CD4-positive, alpha-beta T cell (primary cell): ENCODE data around the gene DENND5B. TPM values are rescaled to one million over a fixed set of nuclear protein-coding genes. Genes with fewer than 3 reads are reported as not detected.

Experiments used
- ATAC-seq: fragments of 200-7000 bp; cut with Tn5 transposase; one replicate; pipeline ENCODE4 v1.10.0; 2022; ENCODE audit warnings: mild to moderate bottlenecking; ENCODE audit not compliant: poor library complexity
- CTCF ChIA-PET: fragments of 350-600 bp; sonication (Branson Sonifier 250); formaldehyde crosslinking; loops from one replicate; lab custom pipeline; 2021; ENCODE audit warnings: antibody characterized with exemption, inconsistent platforms; lab: Charles Lee
- POLR2A ChIA-PET: fragments of 350-600 bp; sonication (Branson Sonifier 250); formaldehyde crosslinking; loops from one replicate; lab custom pipeline; 2021; ENCODE audit warnings: antibody characterized with exemption, inconsistent platforms; lab: Charles Lee
- DNase-seq, 14 experiments: peaks; one replicate each; pipeline ENCODE4 v3.0.0-alpha.2; 2013 to 2020; ENCODE audit warnings: mixed read lengths in 2 of 14
- H3K27ac ChIP-seq, 2 donors: one replicate each; pipeline versions ENCODE4 v1.5.1 to v1.7.0; 2013; ENCODE audit warnings: low read length in 2 of 2, low read depth in 1 of 2, mild to moderate bottlenecking in 1 of 2
- H3K27me3 ChIP-seq, 2 experiments: 1 replicate in 1 of 2; 2 replicates in 1 of 2; pipeline versions ENCODE4 v1.6.1 to v1.7.0; 2013; ENCODE audit warnings: low read length in 2 of 2, control low read depth in 1 of 2, mild to moderate bottlenecking in 1 of 2, moderate library complexity in 1 of 2; ENCODE audit not compliant: insufficient read depth in 2 of 2, control insufficient read depth in 1 of 2
- H3K36me3 ChIP-seq: one replicate; pipeline ENCODE4 v1.6.1; 2013; ENCODE audit warnings: low read length, control low read depth; ENCODE audit not compliant: insufficient read depth
- H3K4me1 ChIP-seq: one replicate; pipeline ENCODE4 v1.6.1; 2013; ENCODE audit warnings: low read length, control low read depth; ENCODE audit not compliant: insufficient read depth
- H3K4me3 ChIP-seq: one replicate; pipeline ENCODE4 v1.5.1; 2013; ENCODE audit warnings: mild to moderate bottlenecking, low read length, moderate library complexity
- H3K9me3 ChIP-seq, 2 experiments: 1 replicate in 1 of 2; 2 replicates in 1 of 2; pipeline versions ENCODE4 v1.6.1 to v1.7.0; 2013; ENCODE audit warnings: low read length in 2 of 2, mild to moderate bottlenecking in 2 of 2, control low read depth in 1 of 2, moderate library complexity in 1 of 2; ENCODE audit not compliant: control insufficient read depth in 1 of 2, insufficient read depth in 1 of 2
- H3K27ac Mint-ChIP-seq: one replicate; pipeline ENCODE4 v1.8.0; 2020; ENCODE audit warnings: mixed read lengths
- H3K27me3 Mint-ChIP-seq: one replicate; pipeline ENCODE4 v1.8.0; 2021; ENCODE audit warnings: mixed read lengths
- H3K36me3 Mint-ChIP-seq: one replicate; pipeline ENCODE4 v1.8.0; 2021; ENCODE audit warnings: low read depth, mixed read lengths
- H3K4me1 Mint-ChIP-seq: one replicate; pipeline ENCODE4 v1.8.0; 2021; ENCODE audit warnings: low read depth, mixed read lengths
- H3K4me3 Mint-ChIP-seq: one replicate; pipeline ENCODE4 v1.8.0; 2020; ENCODE audit warnings: mild to moderate bottlenecking, mixed read lengths
- H3K9me3 Mint-ChIP-seq: one replicate; pipeline ENCODE4 v1.8.0; 2020; ENCODE audit warnings: mixed read lengths
- intact Hi-C, 2 experiments: fragments of 100-400 bp; cut with DNase I in 1 of 2; cut with micrococcal nuclease in 1 of 2; formaldehyde crosslinking; loops; one replicate each; pipeline versions ENCODE4 v1.15.1 to v1.9.0; 2023 to 2025; cut with DNase I, micrococcal nuclease
- total RNA-seq, 174 experiments: library from RNA in 2 of 174; stranded (reverse) in 2 of 174; gene quantifications; one replicate each; pipeline ENCODE4 v1.2.3 and lab custom pipeline; 2021 to 2026
- TF ChIP-seq, protein P1 (sequence below): fragments of 200-600 bp; IDR thresholded peaks from one replicate; pipeline ENCODE4 v1.8.0; 2022; ENCODE audit warnings: antibody characterized with exemption, mild to moderate bottlenecking

Gene DENND5B
- total RNA-seq, 2 experiments from 2014 or later, result 0.22 to 0.25 TPM

DNA sequence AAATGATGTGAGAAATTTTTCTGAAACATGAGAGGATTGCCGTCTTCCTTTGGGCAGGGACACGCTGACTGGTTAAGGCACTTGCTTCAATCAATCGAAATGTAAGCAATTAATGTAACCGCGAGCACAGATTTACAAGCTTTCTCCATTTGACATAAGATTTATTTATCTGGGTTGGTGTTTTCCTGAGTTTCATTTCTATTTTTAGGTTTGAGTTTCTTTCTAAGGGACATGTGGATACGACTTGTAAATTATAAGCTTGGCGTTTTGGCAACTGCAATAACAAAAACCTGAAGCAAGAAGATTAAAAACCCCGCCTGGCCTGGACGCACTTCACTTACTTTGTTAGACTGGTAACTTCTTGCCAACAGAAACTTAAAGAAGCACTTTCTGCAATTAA is 244.7 kb downstream of the DENND5B start:
- intact Hi-C loops, result no loop called here
- no peaks in the 10 kb centered on the region for H3K36me3 ChIP-seq

DNA sequence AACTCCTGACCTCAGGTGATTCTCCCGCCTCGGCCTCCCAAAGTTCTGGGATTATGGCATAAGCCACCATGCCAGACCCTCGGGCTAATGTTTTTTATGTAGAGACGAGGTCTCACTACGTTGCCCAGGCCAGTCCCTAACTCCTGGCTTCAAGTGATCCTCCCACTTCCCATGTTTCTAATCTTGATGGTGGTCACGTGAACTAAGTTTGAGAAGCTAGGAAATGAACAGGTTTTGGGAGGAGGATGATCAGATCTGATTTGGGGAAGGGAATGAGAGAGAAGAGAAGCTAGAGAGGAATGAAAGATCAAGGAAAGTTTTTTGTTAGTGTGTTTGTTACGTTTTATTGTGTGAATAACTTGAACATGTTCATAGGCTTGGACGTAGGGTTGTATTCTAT is 247.8 kb downstream of the DENND5B start:
- Mint-ChIP-seq H3K4me1 (no peaks in the 10 kb centered on the region), H3K4me3 (no peak overlapping the region), H3K27me3 (no peaks in the 10 kb centered on the region), H3K27ac (no peak overlapping the region), H3K9me3 (no peaks in the 10 kb centered on the region), H3K36me3 (no peaks in the 10 kb centered on the region)
- Histone ChIP-seq H3K36me3 (no peaks in the 10 kb centered on the region), H3K4me3 (no peak overlapping the region), H3K27me3 (no peaks in the 10 kb centered on the region), H3K27ac (no peak overlapping the region), H3K4me1 (no peaks in the 10 kb centered on the region), H3K9me3 (no peaks in the 10 kb centered on the region)
- intact Hi-C loops, result no loop called here
- CTCF ChIA-PET, result no interaction called here
- ATAC-seq (no peak), DNase-seq (no peak)
- POLR2A ChIA-PET, result interaction anchor here (0.6 kb wide), 1 partner anchor 1763 kb away, joined by 3 read pairs; no protein-coding TSS in a partner anchor
- TF ChIP-seq, protein P1, sequence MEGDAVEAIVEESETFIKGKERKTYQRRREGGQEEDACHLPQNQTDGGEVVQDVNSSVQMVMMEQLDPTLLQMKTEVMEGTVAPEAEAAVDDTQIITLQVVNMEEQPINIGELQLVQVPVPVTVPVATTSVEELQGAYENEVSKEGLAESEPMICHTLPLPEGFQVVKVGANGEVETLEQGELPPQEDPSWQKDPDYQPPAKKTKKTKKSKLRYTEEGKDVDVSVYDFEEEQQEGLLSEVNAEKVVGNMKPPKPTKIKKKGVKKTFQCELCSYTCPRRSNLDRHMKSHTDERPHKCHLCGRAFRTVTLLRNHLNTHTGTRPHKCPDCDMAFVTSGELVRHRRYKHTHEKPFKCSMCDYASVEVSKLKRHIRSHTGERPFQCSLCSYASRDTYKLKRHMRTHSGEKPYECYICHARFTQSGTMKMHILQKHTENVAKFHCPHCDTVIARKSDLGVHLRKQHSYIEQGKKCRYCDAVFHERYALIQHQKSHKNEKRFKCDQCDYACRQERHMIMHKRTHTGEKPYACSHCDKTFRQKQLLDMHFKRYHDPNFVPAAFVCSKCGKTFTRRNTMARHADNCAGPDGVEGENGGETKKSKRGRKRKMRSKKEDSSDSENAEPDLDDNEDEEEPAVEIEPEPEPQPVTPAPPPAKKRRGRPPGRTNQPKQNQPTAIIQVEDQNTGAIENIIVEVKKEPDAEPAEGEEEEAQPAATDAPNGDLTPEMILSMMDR, result no peak

More for the DNA sequence above, 244.7 kb downstream of the DENND5B start:
- H3K36me3 Mint-ChIP-seq, result no peaks in the 10 kb centered on the region
- Histone ChIP-seq H3K9me3 (no peaks in the 10 kb centered on the region), H3K4me1 (no peaks in the 10 kb centered on the region), H3K27ac (no peak overlapping the region), H3K27me3 (no peaks in the 10 kb centered on the region), H3K4me3 (no peak overlapping the region)
- no peaks in the 10 kb centered on the region for H3K4me1 Mint-ChIP-seq
- H3K4me3 Mint-ChIP-seq, result no peak overlapping the region
- peaks cover 6% of the 10 kb centered on the region for H3K27me3 Mint-ChIP-seq
- no peak for DNase-seq
- POLR2A ChIA-PET, result no interaction called here
- CTCF ChIA-PET, result no interaction called here
- H3K9me3 Mint-ChIP-seq, result no peaks in the 10 kb centered on the region
- no peak for ATAC-seq
- TF ChIP-seq, protein P1, result no peak
- no peak overlapping the region for H3K27ac Mint-ChIP-seq

DNA sequence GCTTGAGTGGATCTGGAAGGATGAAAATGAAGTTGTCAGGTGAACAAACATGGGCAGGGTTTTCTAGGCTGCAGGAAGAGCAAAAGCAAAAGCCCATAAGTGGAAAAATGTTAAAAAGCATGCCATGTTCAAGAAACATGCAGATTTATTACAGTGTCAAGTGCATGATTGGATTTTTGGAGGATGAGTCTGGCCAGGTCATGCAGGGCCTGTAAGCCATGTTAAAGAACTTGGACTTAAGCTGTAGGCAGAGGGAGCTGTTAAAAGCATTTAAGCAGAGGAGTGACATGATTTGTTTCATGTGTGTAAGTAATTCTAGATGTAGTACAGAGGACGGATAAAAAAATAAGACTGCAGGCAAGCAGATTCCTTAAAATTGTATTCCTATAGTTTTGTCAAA is 248.7 kb downstream of the DENND5B start:
- ChIA-PET POLR2A (interaction anchor here (0.6 kb wide), 1 partner anchor 720 kb away, joined by 3 read pairs; no protein-coding TSS in a partner anchor), CTCF (no interaction called here)
- Mint-ChIP-seq H3K9me3 (no peaks in the 10 kb centered on the region), H3K36me3 (no peaks in the 10 kb centered on the region), H3K4me1 (no peaks in the 10 kb centered on the region), H3K27me3 (no peaks in the 10 kb centered on the region), H3K27ac (no peak overlapping the region), H3K4me3 (no peak overlapping the region)
- intact Hi-C loops, result no loop called here
- H3K36me3 ChIP-seq, result no peaks in the 10 kb centered on the region
- ATAC-seq, result no peak
- DNase-seq, result no peak
- TF ChIP-seq, protein P1, result no peak
- no peak overlapping the region for H3K4me3 ChIP-seq
- H3K27me3 ChIP-seq, result no peaks in the 10 kb centered on the region
- H3K27ac ChIP-seq, result no peak overlapping the region
- no peaks in the 10 kb centered on the region for H3K9me3 ChIP-seq
- H3K4me1 ChIP-seq, result no peaks in the 10 kb centered on the region
